ENCODE measurements around the gene TSPOAP1. TPM values are rescaled to one million over a fixed set of nuclear protein-coding genes. Genes with fewer than 3 reads are reported as not detected.

Gene TSPOAP1
- total RNA-seq, 4 donors from 2014 or later, result 2.9 to 16.0 (median 3.3) TPM

- 70 to 74% methylated on average over 4 of the region's 4 CpGs for WGBS, 2 donors
- intact Hi-C loops (cut with DNase I), result no loop called here
- Histone ChIP-seq H3K4me3 (no peak overlapping the region), H3K27me3 (peaks cover 0 to 77% (median under 1%) of the 10 kb centered on the region in 4 donors), H3K27ac (no peak overlapping the region), H3K9me3 (no peaks in the 10 kb centered on the region), H3K36me3 (no peaks in the 10 kb centered on the region), H3K4me1 (no peaks in the 10 kb centered on the region)
- no peak for TF ChIP-seq CTCF (IDR thresholded peaks at IDR 0.05)
- no peak for TF ChIP-seq POLR2A (IDR thresholded peaks at IDR 0.05)
- no peak for DNase-seq
Observed at GRCh38 chr17:58265271-58265670, 63.3 kb downstream of the TSPOAP1 start.

- intact Hi-C loops (cut with DNase I), result no loop called here
- H3K4me3 ChIP-seq, result no peak overlapping the region
- H3K4me1 ChIP-seq, result no peaks in the 10 kb centered on the region
- peaks cover 0 to 84% (median 2%) of the 10 kb centered on the region in 4 donors for H3K27me3 ChIP-seq
- no peak overlapping the region for H3K27ac ChIP-seq
- no peaks in the 10 kb centered on the region for H3K9me3 ChIP-seq
- no peaks in the 10 kb centered on the region for H3K36me3 ChIP-seq
- no peak for DNase-seq
- no peak for TF ChIP-seq POLR2A (IDR thresholded peaks at IDR 0.05)
- TF ChIP-seq CTCF (IDR thresholded peaks at IDR 0.05), result no peak
- 74 to 78% methylated on average over 6 of the region's 6 CpGs for WGBS, 2 donors
Observed at GRCh38 chr17:58264407-58265103, 64.0 kb downstream of the TSPOAP1 start.

- no peaks in the 10 kb centered on the region for H3K9me3 ChIP-seq
- no peak overlapping the region for H3K27ac ChIP-seq
- no peak overlapping the region for H3K4me3 ChIP-seq
- no peaks in the 10 kb centered on the region for H3K36me3 ChIP-seq
- 67 to 69% methylated on average over 1 of the region's 1 CpG for WGBS, 2 donors
- TF ChIP-seq POLR2A (IDR thresholded peaks at IDR 0.05), result no peak
- no peak for TF ChIP-seq CTCF (IDR thresholded peaks at IDR 0.05)
- peaks cover 0 to 90% (median 3%) of the 10 kb centered on the region in 4 donors for H3K27me3 ChIP-seq
- no peaks in the 10 kb centered on the region for H3K4me1 ChIP-seq
- intact Hi-C loops (cut with DNase I), result no loop called here
- DNase-seq, result no peak
Observed at GRCh38 chr17:58263773-58264172, 64.8 kb downstream of the TSPOAP1 start.

GRCh38 chr17:58262149-58262548 is 66.4 kb downstream of the TSPOAP1 start:
- intact Hi-C loops (cut with DNase I), result no loop called here
- no peak for DNase-seq
- H3K27ac ChIP-seq, result no peak overlapping the region
- peaks cover 0 to 87% (median 4%) of the 10 kb centered on the region in 4 donors for H3K27me3 ChIP-seq
- 77 to 87% methylated on average over 10 of the region's 11 CpGs for WGBS, 2 donors
- H3K9me3 ChIP-seq, result no peaks in the 10 kb centered on the region
- H3K36me3 ChIP-seq, result no peaks in the 10 kb centered on the region
- no peak overlapping the region for H3K4me3 ChIP-seq
- H3K4me1 ChIP-seq, result no peaks in the 10 kb centered on the region
- TF ChIP-seq POLR2A (IDR thresholded peaks at IDR 0.05), result no peak
- no peak for TF ChIP-seq CTCF (IDR thresholded peaks at IDR 0.05)

- Histone ChIP-seq H3K4me1 (peaks cover 0 to 3% (median 1%) of the 10 kb centered on the region in 3 donors), H3K27ac (no peak overlapping the region), H3K4me3 (no peak overlapping the region), H3K9me3 (no peaks in the 10 kb centered on the region), H3K36me3 (no peaks in the 10 kb centered on the region), H3K27me3 (peaks cover 0 to 79% (median 4%) of the 10 kb centered on the region in 4 donors)
- 18 to 21% methylated on average over 5 to 7 of the region's 8 CpGs for WGBS, 2 donors
- TF ChIP-seq CTCF (IDR thresholded peaks at IDR 0.05) (no peak), POLR2A (IDR thresholded peaks at IDR 0.05) (no peak)
- DNase-seq, result no peak
- intact Hi-C loops (cut with DNase I), result no loop called here
Observed at GRCh38 chr17:58254803-58255202, 73.8 kb downstream of the TSPOAP1 start.
